ENCODE results near the gene NOTCH2.
"Not testable (repeated sequence)": the region's sequence is repeated elsewhere in the genome, so short reads cannot be mapped to it uniquely, and the experiment has no call there.

DNA sequence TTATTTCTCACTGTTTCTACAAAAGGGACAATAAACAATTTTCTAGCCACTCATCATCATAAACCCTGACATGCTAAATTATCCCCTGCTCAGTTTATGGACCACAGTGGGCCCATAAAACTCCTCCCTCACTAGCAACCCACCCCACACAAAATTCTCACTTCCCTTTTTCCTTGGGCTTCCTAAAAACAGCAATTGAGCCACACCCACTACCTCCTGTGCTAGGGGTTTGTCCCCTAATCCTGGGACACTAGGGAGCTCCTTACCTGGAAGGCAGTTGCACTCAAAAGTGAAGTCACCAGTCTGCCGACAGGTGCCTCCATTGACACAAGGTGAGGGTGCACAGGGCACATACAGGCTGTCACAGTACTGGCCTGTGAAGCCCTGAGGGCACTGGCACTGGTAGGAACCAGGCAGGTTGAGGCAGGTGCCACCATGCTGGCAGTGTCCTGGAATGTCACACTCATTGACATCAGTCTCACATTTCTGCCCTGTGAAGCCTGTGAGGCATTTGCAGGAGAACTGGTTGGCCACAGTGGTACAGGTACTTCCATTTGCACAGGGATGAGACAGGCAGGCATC lies 72.6 kb downstream of the NOTCH2 start:
- not testable (repeated sequence) for TF ChIP-seq POLR2A (IDR thresholded peaks at IDR 0.05; ENCODE audit: extremely low read depth, insufficient read length); MYC (IDR thresholded peaks at IDR 0.05; ENCODE audit: low read depth, low read length)
- TF ChIP-seq, protein P1, sequence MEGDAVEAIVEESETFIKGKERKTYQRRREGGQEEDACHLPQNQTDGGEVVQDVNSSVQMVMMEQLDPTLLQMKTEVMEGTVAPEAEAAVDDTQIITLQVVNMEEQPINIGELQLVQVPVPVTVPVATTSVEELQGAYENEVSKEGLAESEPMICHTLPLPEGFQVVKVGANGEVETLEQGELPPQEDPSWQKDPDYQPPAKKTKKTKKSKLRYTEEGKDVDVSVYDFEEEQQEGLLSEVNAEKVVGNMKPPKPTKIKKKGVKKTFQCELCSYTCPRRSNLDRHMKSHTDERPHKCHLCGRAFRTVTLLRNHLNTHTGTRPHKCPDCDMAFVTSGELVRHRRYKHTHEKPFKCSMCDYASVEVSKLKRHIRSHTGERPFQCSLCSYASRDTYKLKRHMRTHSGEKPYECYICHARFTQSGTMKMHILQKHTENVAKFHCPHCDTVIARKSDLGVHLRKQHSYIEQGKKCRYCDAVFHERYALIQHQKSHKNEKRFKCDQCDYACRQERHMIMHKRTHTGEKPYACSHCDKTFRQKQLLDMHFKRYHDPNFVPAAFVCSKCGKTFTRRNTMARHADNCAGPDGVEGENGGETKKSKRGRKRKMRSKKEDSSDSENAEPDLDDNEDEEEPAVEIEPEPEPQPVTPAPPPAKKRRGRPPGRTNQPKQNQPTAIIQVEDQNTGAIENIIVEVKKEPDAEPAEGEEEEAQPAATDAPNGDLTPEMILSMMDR (IDR thresholded peaks at IDR 0.05; ENCODE audit: low read depth, low read length): not testable (repeated sequence)
